Measurements from ENCODE around the gene SEZ6L. TPM values are rescaled to one million over a fixed set of nuclear protein-coding genes. Genes with fewer than 3 reads are reported as not detected.

The SEZ6L gene
- polyA plus RNA-seq, 2 of the 4 experiments (the other 2 are of a cell fraction), result not detected

DNA sequence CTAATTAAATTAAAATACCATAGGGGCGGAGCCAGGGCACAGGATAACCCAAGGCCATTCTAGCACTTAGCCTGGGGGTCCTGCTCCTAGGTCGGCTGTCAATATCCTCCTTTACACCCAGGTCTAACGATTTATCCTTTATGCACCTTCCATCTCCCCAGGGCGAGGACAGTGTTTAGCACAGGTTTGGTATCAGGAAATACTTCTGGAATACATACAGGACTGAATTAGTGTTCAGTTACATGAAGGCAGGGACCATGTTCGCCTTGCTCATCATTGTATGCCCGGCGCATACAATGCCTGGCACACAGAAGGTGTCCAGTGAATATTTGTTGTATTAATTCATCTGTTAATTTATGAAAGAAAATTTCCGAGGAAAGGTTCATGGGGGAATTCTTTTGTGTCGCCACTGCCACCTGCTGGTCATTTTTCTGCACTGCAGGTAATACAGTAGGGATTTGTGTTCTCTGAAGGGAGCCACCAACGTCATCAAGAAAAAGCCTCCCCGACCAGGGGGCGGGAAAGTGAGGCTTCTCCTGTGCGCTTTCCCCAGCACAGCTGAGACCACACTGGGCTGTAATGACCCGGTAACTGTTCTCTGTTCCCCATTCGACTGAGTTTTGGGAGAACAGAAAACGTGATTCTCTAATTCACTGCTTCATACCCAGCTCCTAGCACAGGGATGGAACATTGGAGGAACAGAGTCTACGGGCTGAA, 191.1 kb downstream of the SEZ6L start:
- ATAC-seq (peak; percentile 69 to 79), FAIRE-seq (no peak), DNase-seq (ENCODE audit: low read depth in 1 of 2, low spot score in 1 of 2) (peak; percentile 46 to 67)
- Histone ChIP-seq H3K9me3 (no peaks in the 10 kb centered on the region), H3K4me2 (peak overlapping the region; percentile 92), H3K27ac (peak overlapping the region; percentile 2 to 52; a peak in 1 of 6 replicates), H3K4me3 (peak overlapping the region; percentile 37), H3K4me1 (no peaks in the 10 kb centered on the region; the same call in 2 of the 3 replicates)
- WGBS (ENCODE audit: missing lambda C conversion rate), result 8% methylated on average over 17 of the region's 17 CpGs
- TF ChIP-seq, protein P1, sequence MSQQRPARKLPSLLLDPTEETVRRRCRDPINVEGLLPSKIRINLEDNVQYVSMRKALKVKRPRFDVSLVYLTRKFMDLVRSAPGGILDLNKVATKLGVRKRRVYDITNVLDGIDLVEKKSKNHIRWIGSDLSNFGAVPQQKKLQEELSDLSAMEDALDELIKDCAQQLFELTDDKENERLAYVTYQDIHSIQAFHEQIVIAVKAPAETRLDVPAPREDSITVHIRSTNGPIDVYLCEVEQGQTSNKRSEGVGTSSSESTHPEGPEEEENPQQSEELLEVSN (IDR thresholded peaks at IDR 0.05; ENCODE audit: borderline replicate concordance, low read depth), result no peak
- TF ChIP-seq, protein P2, sequence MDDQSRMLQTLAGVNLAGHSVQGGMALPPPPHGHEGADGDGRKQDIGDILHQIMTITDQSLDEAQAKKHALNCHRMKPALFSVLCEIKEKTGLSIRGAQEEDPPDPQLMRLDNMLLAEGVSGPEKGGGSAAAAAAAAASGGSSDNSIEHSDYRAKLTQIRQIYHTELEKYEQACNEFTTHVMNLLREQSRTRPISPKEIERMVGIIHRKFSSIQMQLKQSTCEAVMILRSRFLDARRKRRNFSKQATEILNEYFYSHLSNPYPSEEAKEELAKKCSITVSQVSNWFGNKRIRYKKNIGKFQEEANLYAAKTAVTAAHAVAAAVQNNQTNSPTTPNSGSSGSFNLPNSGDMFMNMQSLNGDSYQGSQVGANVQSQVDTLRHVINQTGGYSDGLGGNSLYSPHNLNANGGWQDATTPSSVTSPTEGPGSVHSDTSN (IDR thresholded peaks at IDR 0.05), result no peak
- TF ChIP-seq RAD21 (conservative IDR thresholded peaks at IDR 0.05 in 1 of 2, IDR thresholded peaks at IDR 0.05 in 1 of 2) (peak; percentile 54 to 55; a peak in 4 of 5 replicates), CBX8 (IDR thresholded peaks at IDR 0.05) (no peak), CEBPB (IDR thresholded peaks at IDR 0.05) (no peak), SMC3 (IDR thresholded peaks at IDR 0.05) (peak; percentile 45; the same call in 2 of the 3 replicates), EHF (CRISPR knock-in tag; IDR thresholded peaks at IDR 0.05) (no peak)
- TF ChIP-seq, protein P3, sequence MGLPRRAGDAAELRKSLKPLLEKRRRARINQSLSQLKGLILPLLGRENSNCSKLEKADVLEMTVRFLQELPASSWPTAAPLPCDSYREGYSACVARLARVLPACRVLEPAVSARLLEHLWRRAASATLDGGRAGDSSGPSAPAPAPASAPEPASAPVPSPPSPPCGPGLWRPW (IDR thresholded peaks at IDR 0.05), result no peak
- TF ChIP-seq, protein P4, sequence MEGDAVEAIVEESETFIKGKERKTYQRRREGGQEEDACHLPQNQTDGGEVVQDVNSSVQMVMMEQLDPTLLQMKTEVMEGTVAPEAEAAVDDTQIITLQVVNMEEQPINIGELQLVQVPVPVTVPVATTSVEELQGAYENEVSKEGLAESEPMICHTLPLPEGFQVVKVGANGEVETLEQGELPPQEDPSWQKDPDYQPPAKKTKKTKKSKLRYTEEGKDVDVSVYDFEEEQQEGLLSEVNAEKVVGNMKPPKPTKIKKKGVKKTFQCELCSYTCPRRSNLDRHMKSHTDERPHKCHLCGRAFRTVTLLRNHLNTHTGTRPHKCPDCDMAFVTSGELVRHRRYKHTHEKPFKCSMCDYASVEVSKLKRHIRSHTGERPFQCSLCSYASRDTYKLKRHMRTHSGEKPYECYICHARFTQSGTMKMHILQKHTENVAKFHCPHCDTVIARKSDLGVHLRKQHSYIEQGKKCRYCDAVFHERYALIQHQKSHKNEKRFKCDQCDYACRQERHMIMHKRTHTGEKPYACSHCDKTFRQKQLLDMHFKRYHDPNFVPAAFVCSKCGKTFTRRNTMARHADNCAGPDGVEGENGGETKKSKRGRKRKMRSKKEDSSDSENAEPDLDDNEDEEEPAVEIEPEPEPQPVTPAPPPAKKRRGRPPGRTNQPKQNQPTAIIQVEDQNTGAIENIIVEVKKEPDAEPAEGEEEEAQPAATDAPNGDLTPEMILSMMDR (IDR thresholded peaks at IDR 0.05), result peak; percentile 69
- ChIA-PET CTCF (interaction anchor here (0.6 to 2.0 kb wide), 11 partner anchors 9 to 1164 kb away, joined by 3 to 4 read pairs (median 3); no protein-coding TSS in a partner anchor), POLR2A (no interaction called here)

DNA sequence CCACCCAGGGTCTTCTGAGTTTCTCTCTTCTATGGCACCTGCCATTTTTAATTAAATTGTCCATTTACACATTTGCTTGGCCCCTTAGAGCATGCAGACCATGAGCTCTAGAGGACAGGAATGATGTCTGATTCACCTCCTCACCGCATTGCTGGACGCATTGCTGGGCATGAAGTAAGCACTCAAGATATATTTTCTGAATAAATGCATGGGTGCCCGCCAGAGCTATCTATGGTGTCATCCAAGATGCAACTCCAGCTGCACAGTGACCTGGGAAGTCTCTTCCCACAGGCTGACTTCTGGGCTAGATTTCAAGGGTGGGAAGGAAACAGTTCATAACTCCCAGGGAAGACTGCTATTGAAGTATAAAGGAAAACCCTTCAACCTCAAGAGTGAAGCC, 193.2 kb downstream of the SEZ6L start:
- H3K9me3 ChIP-seq, result no peaks in the 10 kb centered on the region
- FAIRE-seq (no peak), ATAC-seq (no peak), DNase-seq (ENCODE audit: low read depth in 1 of 2, low spot score in 1 of 2) (no peak)
- POLR2A ChIA-PET, result no interaction called here
- no peak overlapping the region for H3K4me2 ChIP-seq
- H3K27ac ChIP-seq, result no peak overlapping the region
- H3K4me1 ChIP-seq, result no peaks in the 10 kb centered on the region
- TF ChIP-seq NFE2L2 (conservative IDR thresholded peaks at IDR 0.05; ENCODE audit: low read length), result no peak
- TF ChIP-seq RCOR1 (IDR thresholded peaks at IDR 0.05; ENCODE audit: low read depth, low read length), result no peak
- TF ChIP-seq, protein P5, sequence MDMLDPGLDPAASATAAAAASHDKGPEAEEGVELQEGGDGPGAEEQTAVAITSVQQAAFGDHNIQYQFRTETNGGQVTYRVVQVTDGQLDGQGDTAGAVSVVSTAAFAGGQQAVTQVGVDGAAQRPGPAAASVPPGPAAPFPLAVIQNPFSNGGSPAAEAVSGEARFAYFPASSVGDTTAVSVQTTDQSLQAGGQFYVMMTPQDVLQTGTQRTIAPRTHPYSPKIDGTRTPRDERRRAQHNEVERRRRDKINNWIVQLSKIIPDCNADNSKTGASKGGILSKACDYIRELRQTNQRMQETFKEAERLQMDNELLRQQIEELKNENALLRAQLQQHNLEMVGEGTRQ (IDR thresholded peaks at IDR 0.05), result no peak
- CTCF ChIA-PET, result interaction anchor here (0.5 to 0.9 kb wide), 2 partner anchors 87 to 98 kb away, joined by 3 read pairs; no protein-coding TSS in a partner anchor
- WGBS (ENCODE audit: missing lambda C conversion rate), result 39% methylated on average over 3 of the region's 3 CpGs
- no peak overlapping the region for H3K4me3 ChIP-seq

DNA sequence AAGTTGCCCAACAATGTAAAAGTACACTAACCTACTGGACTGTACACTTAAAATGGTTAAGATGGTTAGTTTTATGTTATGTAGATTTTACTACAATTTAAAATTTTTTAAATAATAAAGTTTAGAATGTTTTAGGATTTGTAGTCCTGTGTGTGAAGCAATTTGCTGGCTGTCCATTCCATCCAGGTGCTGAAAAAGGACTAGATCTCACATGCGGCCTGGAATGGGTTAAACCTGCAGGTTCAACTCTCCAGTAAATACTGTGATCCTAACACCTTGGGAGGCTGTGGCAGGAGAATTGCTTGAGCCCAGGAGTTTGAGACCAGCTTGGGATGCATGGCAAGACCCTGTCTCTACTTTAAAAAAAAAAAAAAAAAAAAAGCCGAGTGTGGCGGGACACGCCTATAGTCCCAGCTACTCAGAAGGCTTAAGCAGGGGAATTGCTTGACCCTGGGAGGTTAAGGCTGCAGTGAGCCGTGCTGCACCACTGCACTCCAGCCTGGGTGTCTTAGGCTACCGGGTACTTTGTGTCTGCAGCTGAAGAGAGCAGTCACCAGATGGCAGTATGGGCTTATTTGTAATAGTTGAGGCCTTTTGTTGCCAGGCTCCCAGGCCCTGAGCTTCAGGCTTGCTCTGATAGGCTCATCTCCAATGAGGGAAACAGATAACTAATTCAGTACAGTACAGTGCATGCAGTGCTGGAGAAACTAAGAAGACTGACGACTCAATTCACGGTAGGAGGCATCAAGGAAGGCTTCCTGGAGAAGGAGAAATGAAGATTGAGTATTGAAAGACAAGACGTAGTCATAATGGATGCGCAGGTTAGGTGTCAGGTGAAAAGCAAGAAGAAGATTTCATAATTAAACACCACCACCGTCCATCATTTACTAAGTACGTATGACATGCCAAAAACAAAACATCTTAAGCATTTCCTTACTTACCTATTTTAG, 195.1 kb downstream of the SEZ6L start:
- Histone ChIP-seq H3K4me3 (no peak overlapping the region), H3K4me1 (no peaks in the 10 kb centered on the region), H3K27ac (no peak overlapping the region), H3K9me3 (no peaks in the 10 kb centered on the region), H3K4me2 (no peak overlapping the region)
- 22% methylated on average over 12 of the region's 12 CpGs for WGBS (ENCODE audit: missing lambda C conversion rate)
- DNase-seq (ENCODE audit: low read depth in 1 of 2, low spot score in 1 of 2), result peak; percentile 36 to 81
- peak; percentile 90 to 96 for ATAC-seq
- CTCF ChIA-PET, result interaction anchor here (0.6 to 5.8 kb wide), 26 partner anchors 9 to 1117 kb away, joined by 3 to 65 read pairs (median 4); partner anchors contain the start of genes HPS4 and SRRD
- FAIRE-seq, result no peak
- POLR2A ChIA-PET, result interaction anchor here (1.0 kb wide), 1 partner anchor 119 kb away, joined by 4 read pairs; the partner anchor contains the start of gene HPS4
- peak; percentile 36; the same call in 1 of the 3 replicates for TF ChIP-seq SMC3 (IDR thresholded peaks at IDR 0.05)
- TF ChIP-seq, protein P4 (IDR thresholded peaks at IDR 0.05), result peak; percentile 56
- no peak for TF ChIP-seq ZSCAN20 (CRISPR knock-in tag; IDR thresholded peaks at IDR 0.05)
- no peak for TF ChIP-seq HEYL (CRISPR knock-in tag; IDR thresholded peaks at IDR 0.05)
- TF ChIP-seq TFCP2L1 (CRISPR knock-in tag; IDR thresholded peaks at IDR 0.05), result no peak
- TF ChIP-seq, protein P6, sequence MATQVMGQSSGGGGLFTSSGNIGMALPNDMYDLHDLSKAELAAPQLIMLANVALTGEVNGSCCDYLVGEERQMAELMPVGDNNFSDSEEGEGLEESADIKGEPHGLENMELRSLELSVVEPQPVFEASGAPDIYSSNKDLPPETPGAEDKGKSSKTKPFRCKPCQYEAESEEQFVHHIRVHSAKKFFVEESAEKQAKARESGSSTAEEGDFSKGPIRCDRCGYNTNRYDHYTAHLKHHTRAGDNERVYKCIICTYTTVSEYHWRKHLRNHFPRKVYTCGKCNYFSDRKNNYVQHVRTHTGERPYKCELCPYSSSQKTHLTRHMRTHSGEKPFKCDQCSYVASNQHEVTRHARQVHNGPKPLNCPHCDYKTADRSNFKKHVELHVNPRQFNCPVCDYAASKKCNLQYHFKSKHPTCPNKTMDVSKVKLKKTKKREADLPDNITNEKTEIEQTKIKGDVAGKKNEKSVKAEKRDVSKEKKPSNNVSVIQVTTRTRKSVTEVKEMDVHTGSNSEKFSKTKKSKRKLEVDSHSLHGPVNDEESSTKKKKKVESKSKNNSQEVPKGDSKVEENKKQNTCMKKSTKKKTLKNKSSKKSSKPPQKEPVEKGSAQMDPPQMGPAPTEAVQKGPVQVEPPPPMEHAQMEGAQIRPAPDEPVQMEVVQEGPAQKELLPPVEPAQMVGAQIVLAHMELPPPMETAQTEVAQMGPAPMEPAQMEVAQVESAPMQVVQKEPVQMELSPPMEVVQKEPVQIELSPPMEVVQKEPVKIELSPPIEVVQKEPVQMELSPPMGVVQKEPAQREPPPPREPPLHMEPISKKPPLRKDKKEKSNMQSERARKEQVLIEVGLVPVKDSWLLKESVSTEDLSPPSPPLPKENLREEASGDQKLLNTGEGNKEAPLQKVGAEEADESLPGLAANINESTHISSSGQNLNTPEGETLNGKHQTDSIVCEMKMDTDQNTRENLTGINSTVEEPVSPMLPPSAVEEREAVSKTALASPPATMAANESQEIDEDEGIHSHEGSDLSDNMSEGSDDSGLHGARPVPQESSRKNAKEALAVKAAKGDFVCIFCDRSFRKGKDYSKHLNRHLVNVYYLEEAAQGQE (IDR thresholded peaks at IDR 0.05), result peak; percentile 28; the same call in 1 of the 2 replicates
- TF ChIP-seq EHMT2 (IDR thresholded peaks at IDR 0.05; ENCODE audit: low read depth), result no peak

Data from A549 (cell line).